ENCODE results near the gene MAP7. TPM values are rescaled to one million over a fixed set of nuclear protein-coding genes. Genes with fewer than 3 reads are reported as not detected.

MAP7 gene
- total RNA-seq, 1 experiment from 2014 or later: not detected

DNA sequence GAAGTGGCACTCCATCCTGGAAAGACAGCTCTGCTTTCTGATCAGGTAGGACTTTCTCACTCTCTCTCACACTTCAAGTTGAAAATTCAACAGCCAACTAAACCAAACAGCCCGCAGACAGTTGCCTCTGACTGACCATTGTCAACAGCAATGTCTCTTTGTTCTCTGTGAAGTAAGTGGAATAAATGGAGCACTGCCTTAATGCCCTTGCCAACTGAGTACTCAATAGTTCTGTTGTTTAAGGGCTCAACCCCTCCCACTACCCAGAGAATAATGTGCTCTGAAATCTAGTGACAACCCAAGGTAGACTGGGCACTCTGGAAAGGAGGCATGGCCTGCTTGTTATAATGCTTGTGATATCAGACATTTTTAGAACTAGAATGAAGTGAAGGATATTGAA, 243.8 kb downstream of the MAP7 start:
- DNase-seq (ENCODE audit: low spot score): no peak
- in situ Hi-C loops (cut with HindIII; ENCODE audit: low sequenced_read_pairs): no loop called here

DNA sequence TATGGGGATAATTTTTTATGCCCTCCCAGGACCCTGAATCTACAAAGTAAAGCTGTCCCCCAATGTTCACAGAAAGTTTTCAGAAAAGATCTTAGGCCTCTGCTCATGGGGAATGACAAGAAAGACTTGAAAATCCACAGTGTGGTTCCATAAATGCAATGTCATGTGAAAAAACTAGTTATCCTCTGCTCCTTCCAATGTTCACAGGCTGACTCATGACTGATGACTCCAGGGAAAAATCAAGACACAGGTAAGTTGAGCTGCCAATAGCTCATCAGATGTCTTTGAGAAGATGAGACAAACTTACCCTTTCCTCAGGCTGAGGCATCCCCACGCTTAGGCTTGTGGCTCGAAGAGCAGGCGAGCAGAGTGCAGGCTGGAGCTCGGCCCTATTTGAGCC, 245.8 kb downstream of the MAP7 start:
- in situ Hi-C loops (cut with HindIII; ENCODE audit: low sequenced_read_pairs): no loop called here
- no peak for DNase-seq (ENCODE audit: low spot score)

DNA sequence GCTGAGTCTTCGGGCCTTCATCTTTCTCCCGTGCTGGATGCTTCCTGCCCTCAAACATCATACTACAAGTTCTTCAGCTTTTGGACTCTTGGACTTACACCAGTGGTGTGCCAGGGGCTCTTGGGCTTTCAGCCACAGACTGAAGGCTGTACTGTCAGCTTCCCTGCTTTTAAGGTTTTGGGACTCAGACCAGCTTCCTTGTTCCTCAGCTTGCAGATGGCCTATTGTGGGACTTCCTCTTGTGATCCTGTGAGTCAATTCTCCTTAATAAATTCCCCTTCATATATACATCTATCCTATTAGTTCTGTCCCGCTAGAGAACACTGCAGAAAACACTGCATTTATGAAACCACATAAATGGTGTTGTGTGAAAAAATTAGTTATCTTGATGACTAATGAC, 246.7 kb downstream of the MAP7 start:
- no peak for DNase-seq (ENCODE audit: low spot score)
- in situ Hi-C loops (cut with HindIII; ENCODE audit: low sequenced_read_pairs): no loop called here

DNA sequence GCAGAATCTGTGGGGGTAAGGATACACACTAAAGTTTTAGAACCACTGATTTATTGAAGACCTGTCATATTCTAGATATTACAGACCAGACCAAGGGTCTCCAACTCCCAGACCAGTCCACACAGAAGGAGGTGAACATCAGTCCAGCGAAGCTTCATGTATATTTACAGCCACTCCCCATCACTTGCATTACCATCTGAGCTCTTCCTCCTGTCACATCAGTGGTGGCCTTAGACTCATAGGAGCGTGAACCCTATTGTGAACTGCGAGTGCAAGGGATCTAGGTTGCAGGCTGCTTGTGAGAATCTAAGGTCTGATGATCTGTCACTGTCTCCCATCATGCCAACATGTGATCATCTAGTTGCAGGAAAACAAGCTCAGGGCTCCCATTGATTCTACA, 255.6 kb downstream of the MAP7 start:
- in situ Hi-C loops (cut with HindIII; ENCODE audit: low sequenced_read_pairs): no loop called here

More for the DNA sequence above, 255.6 kb downstream of the MAP7 start:
- DNase-seq (ENCODE audit: low spot score): no peak

Other genes with a start within 250 kb of the MAP7 start
- gene MAP3K5, start 242.1 kb upstream of the MAP7 start, total RNA-seq (2014; rRNA removed; shearing (Covaris generic)): not detected in 2 replicates